Measurements from ENCODE around the gene PAK1.
"Not testable (repeated sequence)": the region's sequence is repeated elsewhere in the genome, so short reads cannot be mapped to it uniquely, and the experiment has no call there.

The PAK1 gene

DNA sequence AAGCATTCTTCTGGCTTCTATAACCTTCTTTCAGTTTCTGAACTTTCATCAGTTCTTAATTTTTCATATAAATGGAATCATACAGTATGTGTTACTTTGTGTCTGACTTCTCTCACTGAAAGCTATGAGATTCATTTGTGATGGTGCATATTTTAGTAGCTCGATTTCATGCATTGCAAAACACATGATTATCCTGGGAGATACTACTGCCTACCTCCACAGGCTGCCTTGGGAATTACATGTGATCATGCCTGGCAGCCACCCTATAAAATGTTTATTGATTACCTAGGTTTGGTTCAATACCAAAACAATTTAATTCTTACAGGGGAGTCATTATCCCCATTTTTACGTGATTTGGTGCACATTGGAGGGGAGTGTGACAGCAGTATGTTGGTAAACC is 34.1 kb upstream of the PAK1 start:
- no peaks in the 10 kb centered on the region for H3K27me3 ChIP-seq (ENCODE audit: insufficient read depth, low read length)
- no peak overlapping the region for H3K27ac ChIP-seq (ENCODE audit: low read depth, low read length)
- H3K4me1 ChIP-seq (ENCODE audit: control insufficient read depth, insufficient read depth, low read length, unreplicated experiment), result peaks cover 20% of the 10 kb centered on the region
- no peaks in the 10 kb centered on the region for H3K79me2 ChIP-seq (ENCODE audit: control insufficient read depth, insufficient read depth, low read length, unreplicated experiment)
- no peak overlapping the region for H3K4me3 ChIP-seq (ENCODE audit: low read depth, low read length)
- no peaks in the 10 kb centered on the region for H3K36me3 ChIP-seq (ENCODE audit: insufficient read depth, low read length)
- no peak overlapping the region for H2AFZ ChIP-seq (ENCODE audit: low read length, unreplicated experiment)

GRCh38 chr11:77506857-77507256 is 33.0 kb upstream of the PAK1 start:
- Histone ChIP-seq H3K4me3 (ENCODE audit: low read depth, low read length) (no peak overlapping the region), H3K27me3 (ENCODE audit: insufficient read depth, low read length) (no peaks in the 10 kb centered on the region), H2AFZ (ENCODE audit: low read length, unreplicated experiment) (no peak overlapping the region), H3K27ac (ENCODE audit: low read depth, low read length) (no peak overlapping the region), H3K79me2 (ENCODE audit: control insufficient read depth, insufficient read depth, low read length, unreplicated experiment) (no peaks in the 10 kb centered on the region), H3K4me1 (ENCODE audit: control insufficient read depth, insufficient read depth, low read length, unreplicated experiment) (peaks cover 31% of the 10 kb centered on the region), H3K36me3 (ENCODE audit: insufficient read depth, low read length) (no peaks in the 10 kb centered on the region)

DNA sequence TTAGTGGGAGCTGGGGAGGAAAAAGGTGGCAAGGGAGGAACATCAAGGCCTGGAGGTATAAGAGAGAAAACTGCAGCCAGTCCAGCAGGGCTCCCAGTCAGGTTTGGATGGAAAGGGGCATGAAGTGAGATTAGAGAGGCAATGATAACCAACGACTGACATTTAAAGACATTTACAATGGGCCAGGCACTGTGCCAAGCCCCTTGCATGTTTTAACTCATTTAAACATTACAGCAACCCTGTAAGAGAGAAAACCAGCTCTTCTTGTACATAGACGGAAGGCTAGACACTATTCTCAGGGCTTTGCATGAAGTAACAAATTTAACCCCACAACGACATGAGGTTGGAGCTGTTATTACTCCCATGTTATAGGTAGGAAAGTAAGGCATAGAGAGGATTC is 32.1 kb upstream of the PAK1 start:
- Histone ChIP-seq H2AFZ (ENCODE audit: low read length, unreplicated experiment) (no peak overlapping the region), H3K4me1 (ENCODE audit: control insufficient read depth, insufficient read depth, low read length, unreplicated experiment) (peaks cover 31% of the 10 kb centered on the region), H3K36me3 (ENCODE audit: insufficient read depth, low read length) (no peaks in the 10 kb centered on the region), H3K79me2 (ENCODE audit: control insufficient read depth, insufficient read depth, low read length, unreplicated experiment) (no peaks in the 10 kb centered on the region), H3K27ac (ENCODE audit: low read depth, low read length) (no peak overlapping the region), H3K27me3 (ENCODE audit: insufficient read depth, low read length) (no peaks in the 10 kb centered on the region), H3K4me3 (ENCODE audit: low read depth, low read length) (no peak overlapping the region)

DNA sequence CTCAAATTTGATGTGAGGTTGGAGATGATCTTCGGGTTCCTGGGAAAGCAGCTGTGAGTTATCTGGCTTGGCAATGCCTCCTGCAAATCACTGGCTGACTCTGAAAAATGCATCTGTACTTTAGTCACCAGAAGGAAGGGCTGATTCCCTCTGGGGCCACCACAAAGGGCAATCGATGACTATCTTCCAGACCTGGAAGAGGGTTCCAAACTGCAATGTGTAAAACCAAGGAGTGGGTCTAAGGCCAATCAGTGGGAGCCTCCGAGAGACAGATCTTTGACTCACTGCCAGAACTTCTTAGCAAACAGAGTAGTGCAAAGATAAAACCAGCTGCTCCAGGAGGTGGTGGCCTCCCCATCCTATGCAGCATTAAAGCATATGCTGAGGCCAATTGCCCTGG is 29.1 kb upstream of the PAK1 start:
- Histone ChIP-seq H3K27me3 (ENCODE audit: insufficient read depth, low read length) (no peaks in the 10 kb centered on the region), H3K27ac (ENCODE audit: low read depth, low read length) (peak overlapping the region; percentile 39), H3K4me1 (ENCODE audit: control insufficient read depth, insufficient read depth, low read length, unreplicated experiment) (peaks cover 23% of the 10 kb centered on the region), H3K79me2 (ENCODE audit: control insufficient read depth, insufficient read depth, low read length, unreplicated experiment) (no peaks in the 10 kb centered on the region), H2AFZ (ENCODE audit: low read length, unreplicated experiment) (no peak overlapping the region), H3K36me3 (ENCODE audit: insufficient read depth, low read length) (no peaks in the 10 kb centered on the region), H3K4me3 (ENCODE audit: low read depth, low read length) (no peak overlapping the region)

DNA sequence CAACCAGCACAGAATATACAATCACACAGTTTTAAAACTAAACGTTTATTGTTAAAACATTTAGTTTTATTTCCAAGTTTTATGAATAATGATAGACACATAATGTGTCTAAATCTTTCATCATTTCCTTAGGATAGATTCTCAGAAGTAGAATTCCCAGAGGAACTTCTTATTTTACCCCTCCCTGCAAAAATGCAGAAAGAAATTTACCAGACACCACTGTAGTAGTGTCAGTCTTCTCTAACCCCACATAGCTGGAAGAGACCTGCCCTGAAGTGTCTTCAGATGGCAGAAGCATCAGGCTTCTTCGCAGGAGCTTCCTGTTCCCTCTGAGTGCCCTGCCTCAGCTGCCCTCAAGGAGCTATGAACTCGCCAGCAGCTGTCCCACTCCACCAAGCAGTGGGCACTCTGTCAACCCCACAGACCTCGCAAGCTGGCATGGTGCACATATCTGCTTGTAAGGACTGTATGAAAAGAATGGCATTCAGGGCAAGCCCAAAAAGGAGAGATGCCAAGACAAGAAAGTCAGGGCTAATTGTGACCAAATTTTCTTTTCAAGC is 28.5 kb upstream of the PAK1 start:
- Histone ChIP-seq H3K4me1 (ENCODE audit: control insufficient read depth, insufficient read depth, low read length, unreplicated experiment) (peaks cover 23% of the 10 kb centered on the region), H3K79me2 (ENCODE audit: control insufficient read depth, insufficient read depth, low read length, unreplicated experiment) (no peaks in the 10 kb centered on the region), H2AFZ (ENCODE audit: low read length, unreplicated experiment) (no peak overlapping the region), H3K36me3 (ENCODE audit: insufficient read depth, low read length) (no peaks in the 10 kb centered on the region), H3K27me3 (ENCODE audit: insufficient read depth, low read length) (no peaks in the 10 kb centered on the region), H3K27ac (ENCODE audit: low read depth, low read length) (peak overlapping the region; percentile 39), H3K4me3 (ENCODE audit: low read depth, low read length) (peak overlapping the region; percentile 10; the same call in 1 of the 2 replicates)

DNA sequence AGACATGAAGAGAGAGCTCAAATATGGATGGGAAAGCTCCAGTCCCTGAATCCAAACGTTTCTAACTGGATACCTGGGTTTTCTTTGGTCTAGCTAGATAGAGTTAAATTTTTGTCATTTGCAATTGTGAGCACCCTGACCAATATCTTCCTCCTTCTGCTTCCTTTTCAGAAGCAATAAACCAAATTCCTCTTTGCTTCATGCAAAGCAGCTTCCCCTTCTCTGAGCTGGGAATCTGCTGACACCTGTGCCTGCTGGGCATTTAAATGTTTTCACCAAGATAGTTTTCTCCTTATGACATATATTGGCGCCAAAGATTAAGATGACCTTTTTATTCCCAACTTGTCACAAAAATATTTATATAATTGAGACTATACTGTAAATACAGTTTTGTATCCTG is 27.9 kb upstream of the PAK1 start:
- no peaks in the 10 kb centered on the region for H3K27me3 ChIP-seq (ENCODE audit: insufficient read depth, low read length)
- H3K27ac ChIP-seq (ENCODE audit: low read depth, low read length), result no peak overlapping the region
- H3K79me2 ChIP-seq (ENCODE audit: control insufficient read depth, insufficient read depth, low read length, unreplicated experiment), result no peaks in the 10 kb centered on the region
- peaks cover 17% of the 10 kb centered on the region for H3K4me1 ChIP-seq (ENCODE audit: control insufficient read depth, insufficient read depth, low read length, unreplicated experiment)
- no peak overlapping the region for H3K4me3 ChIP-seq (ENCODE audit: low read depth, low read length)
- H2AFZ ChIP-seq (ENCODE audit: low read length, unreplicated experiment), result no peak overlapping the region
- H3K36me3 ChIP-seq (ENCODE audit: insufficient read depth, low read length), result no peaks in the 10 kb centered on the region

GRCh38 chr11:77497368-77497767 is 23.5 kb upstream of the PAK1 start:
- H2AFZ ChIP-seq (ENCODE audit: low read length, unreplicated experiment), result no peak overlapping the region
- H3K27me3 ChIP-seq (ENCODE audit: insufficient read depth, low read length), result no peaks in the 10 kb centered on the region
- peaks cover 5% of the 10 kb centered on the region for H3K4me1 ChIP-seq (ENCODE audit: control insufficient read depth, insufficient read depth, low read length, unreplicated experiment)
- no peak overlapping the region for H3K4me3 ChIP-seq (ENCODE audit: low read depth, low read length)
- no peaks in the 10 kb centered on the region for H3K36me3 ChIP-seq (ENCODE audit: insufficient read depth, low read length)
- no peaks in the 10 kb centered on the region for H3K79me2 ChIP-seq (ENCODE audit: control insufficient read depth, insufficient read depth, low read length, unreplicated experiment)
- no peak overlapping the region for H3K27ac ChIP-seq (ENCODE audit: low read depth, low read length)

GRCh38 chr11:77495526-77495925 is 21.6 kb upstream of the PAK1 start:
- peaks cover 7% of the 10 kb centered on the region; the same call in 1 of the 2 replicates for H3K27me3 ChIP-seq (ENCODE audit: insufficient read depth, low read length)
- no peaks in the 10 kb centered on the region for H3K4me1 ChIP-seq (ENCODE audit: control insufficient read depth, insufficient read depth, low read length, unreplicated experiment)
- H3K4me3 ChIP-seq (ENCODE audit: low read depth, low read length), result no peak overlapping the region
- H3K36me3 ChIP-seq (ENCODE audit: insufficient read depth, low read length), result no peaks in the 10 kb centered on the region
- H3K27ac ChIP-seq (ENCODE audit: low read depth, low read length), result no peak overlapping the region
- H2AFZ ChIP-seq (ENCODE audit: low read length, unreplicated experiment), result no peak overlapping the region
- no peaks in the 10 kb centered on the region for H3K79me2 ChIP-seq (ENCODE audit: control insufficient read depth, insufficient read depth, low read length, unreplicated experiment)

DNA sequence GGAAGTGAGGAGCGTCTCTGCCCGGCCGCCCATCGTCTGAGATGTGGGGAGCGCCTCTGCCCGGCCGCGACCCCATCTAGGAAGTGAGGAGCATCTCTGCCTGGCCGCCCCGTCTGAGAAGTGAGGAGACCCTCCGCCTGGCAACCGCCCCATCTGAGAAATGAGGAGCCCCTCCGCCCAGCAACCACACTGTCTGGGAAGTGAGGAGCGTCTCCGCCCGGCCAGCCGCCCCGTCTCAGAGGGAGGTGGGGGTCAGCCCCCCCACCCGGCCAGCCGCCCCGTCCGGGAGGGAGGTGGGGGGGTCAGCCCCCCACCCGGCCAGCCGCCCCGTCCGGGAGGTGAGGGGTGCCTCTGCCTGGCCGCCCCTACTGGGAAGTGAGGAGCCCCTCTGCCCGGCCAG is 16.1 kb upstream of the PAK1 start:
- not testable (repeated sequence) for H3K4me1 ChIP-seq (ENCODE audit: control insufficient read depth, insufficient read depth, low read length, unreplicated experiment); H3K79me2 ChIP-seq (ENCODE audit: control insufficient read depth, insufficient read depth, low read length, unreplicated experiment); H3K27ac ChIP-seq (ENCODE audit: low read depth, low read length); H2AFZ ChIP-seq (ENCODE audit: low read length, unreplicated experiment); H3K27me3 ChIP-seq (ENCODE audit: insufficient read depth, low read length); H3K36me3 ChIP-seq (ENCODE audit: insufficient read depth, low read length); H3K4me3 ChIP-seq (ENCODE audit: low read depth, low read length)

GRCh38 chr11:77487790-77488189 is 13.9 kb upstream of the PAK1 start:
- Histone ChIP-seq H2AFZ (ENCODE audit: low read length, unreplicated experiment) (no peak overlapping the region), H3K4me3 (ENCODE audit: low read depth, low read length) (no peak overlapping the region), H3K4me1 (ENCODE audit: control insufficient read depth, insufficient read depth, low read length, unreplicated experiment) (no peaks in the 10 kb centered on the region), H3K27me3 (ENCODE audit: insufficient read depth, low read length) (peaks cover 11% of the 10 kb centered on the region), H3K27ac (ENCODE audit: low read depth, low read length) (no peak overlapping the region), H3K36me3 (ENCODE audit: insufficient read depth, low read length) (no peaks in the 10 kb centered on the region), H3K79me2 (ENCODE audit: control insufficient read depth, insufficient read depth, low read length, unreplicated experiment) (no peaks in the 10 kb centered on the region)

- Histone ChIP-seq H3K27me3 (ENCODE audit: insufficient read depth, low read length) (peaks cover 4% of the 10 kb centered on the region; the same call in 1 of the 2 replicates), H3K4me3 (ENCODE audit: low read depth, low read length) (no peak overlapping the region), H2AFZ (ENCODE audit: low read length, unreplicated experiment) (no peak overlapping the region), H3K27ac (ENCODE audit: low read depth, low read length) (no peak overlapping the region), H3K4me1 (ENCODE audit: control insufficient read depth, insufficient read depth, low read length, unreplicated experiment) (no peaks in the 10 kb centered on the region), H3K79me2 (ENCODE audit: control insufficient read depth, insufficient read depth, low read length, unreplicated experiment) (no peaks in the 10 kb centered on the region), H3K36me3 (ENCODE audit: insufficient read depth, low read length) (no peaks in the 10 kb centered on the region)
These were observed 6.0 kb upstream of the PAK1 start for GRCh38 chr11:77479746-77480352.
